ENCODE measurements around the gene TMEM87A. TPM values are rescaled to one million over a fixed set of nuclear protein-coding genes. Genes with fewer than 3 reads are reported as not detected.
"Not testable (repeated sequence)": the region's sequence is repeated elsewhere in the genome, so short reads cannot be mapped to it uniquely, and the experiment has no call there.

The TMEM87A gene, protein sequence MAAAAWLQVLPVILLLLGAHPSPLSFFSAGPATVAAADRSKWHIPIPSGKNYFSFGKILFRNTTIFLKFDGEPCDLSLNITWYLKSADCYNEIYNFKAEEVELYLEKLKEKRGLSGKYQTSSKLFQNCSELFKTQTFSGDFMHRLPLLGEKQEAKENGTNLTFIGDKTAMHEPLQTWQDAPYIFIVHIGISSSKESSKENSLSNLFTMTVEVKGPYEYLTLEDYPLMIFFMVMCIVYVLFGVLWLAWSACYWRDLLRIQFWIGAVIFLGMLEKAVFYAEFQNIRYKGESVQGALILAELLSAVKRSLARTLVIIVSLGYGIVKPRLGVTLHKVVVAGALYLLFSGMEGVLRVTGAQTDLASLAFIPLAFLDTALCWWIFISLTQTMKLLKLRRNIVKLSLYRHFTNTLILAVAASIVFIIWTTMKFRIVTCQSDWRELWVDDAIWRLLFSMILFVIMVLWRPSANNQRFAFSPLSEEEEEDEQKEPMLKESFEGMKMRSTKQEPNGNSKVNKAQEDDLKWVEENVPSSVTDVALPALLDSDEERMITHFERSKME
- 46.2 TPM for total RNA-seq

DNA sequence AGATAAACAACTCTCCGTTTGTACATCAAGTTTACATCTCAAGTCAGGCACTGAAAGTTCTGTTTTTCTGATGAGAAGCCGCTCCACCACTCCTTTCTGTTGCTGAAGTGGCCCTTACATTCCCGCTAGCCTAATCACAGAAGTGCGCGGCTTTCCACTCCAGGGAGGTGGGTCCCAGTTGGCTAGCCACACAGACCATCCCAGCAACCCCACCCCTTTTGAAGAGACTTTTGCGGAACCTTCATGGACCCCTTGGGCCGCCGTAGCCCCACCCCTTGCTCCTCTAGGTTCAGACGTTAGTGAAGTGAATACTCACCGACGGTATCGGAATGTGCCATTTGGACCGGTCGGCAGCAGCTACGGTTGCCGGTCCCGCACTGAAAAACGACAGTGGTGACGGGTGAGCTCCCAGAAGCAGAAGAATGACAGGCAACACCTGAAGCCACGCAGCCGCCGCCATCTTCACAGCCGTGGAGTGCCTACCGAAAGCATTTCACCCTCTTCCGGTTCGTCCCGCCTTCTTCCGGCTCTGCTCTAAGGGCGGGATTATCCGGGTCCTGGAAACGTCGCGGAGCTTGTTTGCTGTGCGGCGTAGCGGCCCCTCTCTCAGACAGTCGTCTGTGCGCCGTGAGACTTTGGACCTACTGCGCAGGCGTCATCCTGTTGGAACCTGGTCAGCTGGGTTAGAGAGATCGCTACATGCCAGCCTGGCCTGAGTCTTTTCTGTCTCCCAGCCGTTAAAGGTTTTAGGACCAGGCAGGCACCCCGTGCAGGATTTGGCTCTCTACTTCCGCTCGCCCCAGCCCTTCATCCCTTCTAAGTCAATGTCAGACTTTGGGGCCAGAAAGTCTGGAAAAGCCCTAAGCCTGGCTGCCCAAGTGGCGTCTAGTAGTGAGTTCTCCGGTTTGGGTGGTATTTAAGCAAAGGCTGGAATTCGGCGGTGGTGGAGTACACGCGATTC lies at the start of gene TMEM87A, which contains the start of gene GANC:
Gene TMEM87A, minus strand, starts transcription at position 495 of the 961 bp plus-strand sequence. Its CDS starts 35 bp downstream, at position 460.
Gene GANC, plus strand, starts transcription at position 263 of the 961 bp plus-strand sequence. CDS start 1,281 bp downstream, outside the sequence.
- peak; percentile 98 for DNase-seq (ENCODE audit: low spot score)

DNA sequence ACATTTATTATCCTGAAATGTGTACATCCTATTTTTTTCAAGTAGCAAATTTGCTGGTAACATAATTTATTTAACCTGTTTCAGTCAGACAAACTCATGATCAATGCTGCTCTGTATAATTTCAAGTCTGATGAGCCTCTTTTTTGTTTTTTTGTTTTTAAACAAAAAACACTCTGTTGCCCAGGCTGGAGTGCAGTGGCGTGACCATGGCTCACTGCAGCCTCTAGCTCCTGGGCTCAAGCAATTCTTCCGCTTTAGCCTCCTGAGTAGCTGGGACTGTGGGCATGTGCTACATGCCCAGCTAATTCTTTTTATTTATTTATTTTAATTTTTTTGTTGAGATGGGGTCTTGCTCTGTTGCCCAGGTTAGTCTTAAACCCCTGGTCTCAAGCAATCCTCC lies 46.0 kb upstream of the TMEM87A start:
- no peak for DNase-seq (ENCODE audit: low spot score)

DNA sequence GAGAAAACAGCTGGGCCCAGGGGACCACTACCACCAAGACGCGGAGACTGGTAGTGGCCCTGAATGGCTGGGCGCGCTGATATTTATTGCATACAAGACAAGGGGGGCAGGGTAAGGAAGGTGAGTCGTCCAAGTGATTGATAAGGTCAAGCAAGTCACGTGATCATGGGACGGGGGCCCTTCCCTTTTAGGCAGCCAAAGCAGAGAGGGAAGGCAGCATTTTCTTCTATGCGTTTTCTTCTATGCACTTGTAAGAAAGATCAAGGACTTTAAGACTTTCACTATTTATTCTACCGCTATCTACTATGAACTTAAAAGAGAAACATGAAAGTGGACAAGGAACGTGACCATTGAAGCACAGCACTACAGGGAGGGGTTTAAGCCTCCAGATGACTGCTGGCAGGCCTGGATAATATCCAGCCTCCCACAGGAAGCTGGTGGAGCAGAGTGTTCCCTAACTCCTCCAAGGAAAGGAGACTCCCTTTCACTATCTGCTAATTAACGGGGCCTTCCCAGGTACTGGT lies 43.1 kb upstream of the TMEM87A start:
- DNase-seq (ENCODE audit: low spot score) = not testable (repeated sequence)

DNA sequence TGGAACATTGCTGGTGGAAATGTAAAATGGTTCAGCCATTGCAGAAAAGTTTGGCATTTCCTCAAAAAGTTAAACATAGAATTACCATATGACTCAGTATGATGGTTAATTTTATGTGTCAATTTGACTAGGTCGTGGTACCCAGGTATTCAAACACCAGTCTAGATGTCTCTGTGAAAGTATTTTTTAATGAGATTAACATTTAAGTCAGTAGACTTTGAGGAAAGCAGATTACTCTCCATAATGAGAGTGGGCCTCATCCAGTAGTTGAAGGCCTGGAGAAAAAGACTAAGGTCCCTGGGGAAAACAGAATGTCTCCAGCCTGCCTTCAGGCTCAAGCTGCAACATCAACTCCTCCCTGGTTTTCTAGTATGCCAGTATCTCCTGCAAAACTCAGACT lies 42.3 kb upstream of the TMEM87A start:
- DNase-seq (ENCODE audit: low spot score) = no peak

DNA sequence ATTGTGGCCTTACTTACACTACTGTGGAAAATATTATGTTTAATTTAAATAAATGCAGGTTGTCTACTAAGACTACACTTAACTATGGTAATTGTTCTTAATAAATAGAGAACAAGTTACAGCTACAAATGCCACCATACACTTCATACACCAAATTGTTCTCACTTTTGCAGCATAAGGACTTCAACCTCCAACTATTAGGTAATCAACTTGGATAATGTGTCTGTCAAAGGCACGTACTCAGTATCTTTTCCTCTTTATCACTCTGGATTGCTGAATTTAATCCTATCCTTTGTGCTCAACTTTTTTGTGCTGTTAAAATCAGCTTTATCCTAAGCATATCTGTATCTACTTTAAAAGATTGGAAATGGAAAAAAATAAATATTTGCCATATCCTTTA lies 41.6 kb upstream of the TMEM87A start:
- DNase-seq (ENCODE audit: low spot score) = no peak

DNA sequence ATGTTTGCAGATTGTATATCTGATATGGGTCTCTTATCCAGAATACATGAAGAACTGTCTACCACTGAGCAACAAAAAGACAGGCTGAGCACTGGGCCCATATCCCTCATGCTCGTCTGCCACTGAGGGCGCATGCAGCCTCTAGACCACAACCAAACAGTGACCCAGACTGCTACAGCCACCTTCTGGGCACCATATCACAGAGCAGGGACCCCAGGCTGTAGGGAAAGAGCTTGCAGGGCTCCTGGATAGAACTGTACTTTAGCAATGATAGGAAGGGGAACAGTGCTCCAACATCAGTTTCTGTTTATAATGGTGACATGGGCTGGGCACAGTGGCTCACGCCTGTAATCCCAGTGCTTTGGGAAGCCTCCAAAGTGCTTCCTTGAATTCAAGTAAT lies 40.2 kb upstream of the TMEM87A start:
- DNase-seq (ENCODE audit: low spot score) = no peak

DNA sequence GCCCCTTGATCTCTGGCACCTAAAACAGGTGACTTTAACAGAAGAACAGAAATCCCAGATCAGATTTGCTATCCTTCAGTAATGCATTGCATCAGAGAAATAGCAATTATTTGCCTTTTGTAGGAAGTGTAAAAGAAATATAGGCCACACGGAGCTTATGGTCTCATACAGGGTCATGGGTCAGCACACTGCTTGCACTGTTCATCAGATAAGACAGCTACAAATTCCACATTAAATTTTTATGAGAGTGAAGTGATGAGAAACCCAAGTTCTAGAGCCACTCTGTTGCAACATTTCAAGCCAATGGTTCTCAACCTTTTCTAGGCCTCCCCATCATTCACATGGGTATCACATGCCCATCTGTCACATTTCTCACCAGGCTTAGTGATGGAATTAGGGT lies 33.4 kb upstream of the TMEM87A start:
- no peak for DNase-seq (ENCODE audit: low spot score)

DNA sequence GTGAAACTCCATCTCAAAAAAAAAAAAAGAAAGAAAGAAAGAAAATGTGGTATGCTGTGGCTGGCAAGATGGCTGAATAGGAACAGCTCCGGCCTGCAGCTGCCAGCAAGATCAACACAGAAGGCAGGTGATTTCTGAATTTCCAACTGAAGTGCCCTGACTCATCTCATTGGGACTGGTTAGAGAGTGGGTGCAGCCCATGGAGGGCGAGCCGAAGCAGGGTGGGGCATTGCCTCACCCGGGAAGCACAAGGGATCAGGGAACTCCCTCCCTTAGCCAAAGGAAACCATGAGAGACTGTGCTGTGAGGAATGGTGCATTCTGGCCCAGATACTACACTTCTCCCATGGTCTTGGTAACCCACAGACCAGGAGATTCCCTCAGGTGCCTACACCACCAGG lies 27.8 kb upstream of the TMEM87A start:
- DNase-seq (ENCODE audit: low spot score) = not testable (repeated sequence)

DNA sequence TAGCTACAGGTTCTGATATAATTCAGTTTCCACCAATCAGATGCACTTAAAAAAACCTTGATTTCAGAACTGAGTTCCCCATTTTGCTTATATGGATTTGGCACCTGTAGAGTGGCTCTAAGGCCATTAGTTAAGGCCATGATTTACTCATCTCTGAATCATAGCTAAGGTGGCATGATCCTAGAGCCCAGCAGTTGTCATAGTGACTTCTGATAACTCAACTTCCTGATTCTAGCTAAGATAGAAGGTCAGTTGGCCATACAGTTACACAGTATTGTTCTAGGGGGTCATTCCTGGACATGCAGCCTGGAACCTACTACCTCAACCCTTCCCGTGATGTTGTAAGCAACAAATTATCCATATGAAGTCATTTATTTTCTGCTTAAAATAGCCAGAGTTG lies 15.9 kb upstream of the TMEM87A start:
- no peak for DNase-seq (ENCODE audit: low spot score)

DNA sequence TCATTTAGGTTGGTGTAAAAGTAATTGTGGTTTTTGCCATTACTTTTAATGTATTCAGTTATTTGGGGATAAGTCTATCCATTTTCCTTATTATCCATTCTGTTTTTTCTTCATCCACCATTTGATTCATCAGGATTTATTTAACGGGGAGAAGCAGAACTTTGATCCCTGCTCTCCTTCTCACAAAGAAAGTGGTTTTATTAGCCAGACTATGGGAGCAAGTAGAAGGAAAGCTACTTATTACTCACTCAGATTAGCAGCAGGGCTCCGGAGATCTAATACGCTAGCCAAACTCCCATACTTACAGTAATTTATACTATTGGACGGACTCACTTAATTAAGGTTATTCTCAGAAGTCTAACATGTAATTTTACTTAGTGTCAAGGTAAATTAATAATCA lies 14.7 kb upstream of the TMEM87A start:
- DNase-seq (ENCODE audit: low spot score) = no peak

DNA sequence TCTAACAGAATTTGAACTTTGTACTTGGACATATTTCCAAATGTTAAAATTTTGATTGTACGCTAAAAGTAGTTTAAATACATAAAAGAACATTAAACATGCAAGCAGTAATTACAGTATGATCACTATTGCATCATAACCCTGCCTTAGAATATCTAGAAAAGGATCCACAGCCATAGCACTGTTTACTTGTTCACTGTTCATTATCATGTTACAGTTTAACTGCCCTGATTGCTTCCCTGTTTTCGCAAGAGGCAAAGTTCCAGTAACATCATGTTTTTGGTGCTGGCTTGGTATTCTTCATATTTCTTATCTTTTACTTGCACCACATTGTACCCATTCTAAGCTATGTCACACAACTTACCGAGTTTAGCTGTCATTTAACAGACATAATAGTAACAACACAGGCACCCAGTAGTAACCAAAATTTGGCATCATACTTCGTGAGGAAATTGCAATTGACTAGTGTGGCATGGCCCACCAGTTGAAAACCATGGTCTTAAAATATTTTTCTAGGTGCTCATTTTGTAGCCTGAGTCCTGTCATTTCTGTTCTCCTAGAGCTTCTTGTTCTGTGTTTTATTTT lies 13.3 kb upstream of the TMEM87A start:
- no peak for DNase-seq (ENCODE audit: low spot score)

DNA sequence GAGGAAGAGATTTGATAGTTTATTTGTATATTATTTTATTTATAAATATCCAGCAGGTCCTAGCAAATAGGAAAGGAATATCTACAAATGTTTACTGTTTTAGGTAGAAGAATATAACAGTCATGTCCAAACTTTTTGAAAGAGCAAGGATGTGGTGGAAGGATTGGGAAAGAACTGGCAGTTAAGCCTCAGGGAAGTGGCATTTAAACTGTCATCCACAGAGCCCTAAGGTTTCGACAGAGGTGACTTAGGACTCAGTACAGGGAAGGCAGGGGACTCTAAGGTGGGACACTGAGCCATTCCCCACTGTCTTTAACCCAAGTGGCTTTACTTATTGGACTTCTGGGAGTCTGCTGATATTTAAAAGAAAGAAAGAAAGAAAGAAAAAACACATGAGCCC lies 11.8 kb upstream of the TMEM87A start:
- DNase-seq (ENCODE audit: low spot score) = no peak

DNA sequence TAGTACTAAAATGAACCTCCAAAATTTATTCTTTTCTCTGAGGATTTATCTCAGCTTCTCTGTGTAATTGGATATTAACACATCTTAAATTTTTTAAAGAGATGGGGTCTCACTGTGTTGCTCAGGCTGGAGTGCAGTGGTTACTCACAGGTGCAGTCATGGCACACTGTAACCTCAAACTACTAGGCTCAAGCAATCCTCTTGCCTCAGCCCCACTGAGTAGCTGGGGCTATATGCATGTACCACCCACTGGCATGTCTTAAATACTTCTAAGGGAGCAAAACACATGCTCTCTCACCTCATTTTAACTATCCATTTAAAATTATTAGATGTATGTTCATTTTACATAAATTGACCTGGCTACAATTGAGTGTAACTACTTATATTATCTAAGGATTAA lies 11.3 kb upstream of the TMEM87A start:
- no peak for DNase-seq (ENCODE audit: low spot score)

DNA sequence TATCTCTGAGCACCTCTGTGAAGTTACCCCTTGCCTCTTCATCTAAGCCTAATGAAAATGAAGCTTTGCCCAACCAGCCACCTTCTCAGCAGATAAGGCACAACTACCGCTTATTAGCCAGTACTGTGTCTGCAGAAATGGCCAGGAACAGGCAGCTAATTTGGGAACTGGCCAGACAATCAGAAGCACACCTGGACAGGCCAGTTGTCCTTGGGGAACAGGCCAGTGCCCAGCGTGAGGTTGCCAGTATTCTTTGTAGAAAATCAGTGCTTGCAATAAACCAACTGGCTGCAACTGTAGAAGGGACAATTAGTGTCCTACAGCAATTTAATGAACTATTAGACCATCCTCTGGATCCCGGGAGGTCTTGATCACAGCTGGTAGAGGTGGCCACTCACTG lies 10.4 kb upstream of the TMEM87A start:
- no peak for DNase-seq (ENCODE audit: low spot score)

DNA sequence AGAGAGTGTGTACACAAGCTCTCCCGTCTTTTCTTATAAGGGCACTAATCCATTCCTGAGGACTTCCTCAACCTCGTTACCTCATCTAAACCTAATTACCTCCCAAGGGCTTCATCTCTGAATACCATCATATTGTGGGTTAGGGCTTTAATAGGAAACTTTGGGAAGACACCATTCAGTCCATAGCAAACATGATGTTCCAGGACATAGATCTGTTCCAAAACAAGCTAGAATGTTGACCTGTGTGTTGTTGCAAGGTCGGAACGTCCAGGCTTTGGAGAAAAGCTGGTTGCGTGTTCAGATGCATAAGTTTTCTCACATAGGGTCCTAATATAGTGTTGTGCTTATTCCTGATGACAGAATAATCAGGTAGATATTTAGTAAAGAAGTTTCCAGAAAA lies 9.7 kb upstream of the TMEM87A start:
- DNase-seq (ENCODE audit: low spot score) = no peak

DNA sequence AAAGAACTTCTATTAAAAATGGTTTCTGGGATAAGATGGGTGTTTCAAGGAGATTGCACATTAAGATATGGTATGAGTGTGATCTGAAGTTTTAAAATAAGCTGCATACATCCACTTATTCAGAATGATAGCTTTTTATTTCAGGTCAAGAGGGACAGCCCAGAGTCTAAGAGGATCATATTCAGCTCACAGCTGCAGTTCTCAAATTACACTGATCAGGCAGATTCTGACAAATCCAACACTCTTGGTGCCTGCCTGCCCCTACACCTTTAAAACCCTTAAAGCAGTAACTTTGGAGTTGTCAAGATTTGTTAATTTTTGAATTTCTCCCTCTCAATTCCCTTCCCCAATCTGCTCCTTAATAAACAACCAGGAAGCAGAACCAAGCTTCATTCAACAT lies 9.1 kb upstream of the TMEM87A start:
- DNase-seq (ENCODE audit: low spot score) = no peak

DNA sequence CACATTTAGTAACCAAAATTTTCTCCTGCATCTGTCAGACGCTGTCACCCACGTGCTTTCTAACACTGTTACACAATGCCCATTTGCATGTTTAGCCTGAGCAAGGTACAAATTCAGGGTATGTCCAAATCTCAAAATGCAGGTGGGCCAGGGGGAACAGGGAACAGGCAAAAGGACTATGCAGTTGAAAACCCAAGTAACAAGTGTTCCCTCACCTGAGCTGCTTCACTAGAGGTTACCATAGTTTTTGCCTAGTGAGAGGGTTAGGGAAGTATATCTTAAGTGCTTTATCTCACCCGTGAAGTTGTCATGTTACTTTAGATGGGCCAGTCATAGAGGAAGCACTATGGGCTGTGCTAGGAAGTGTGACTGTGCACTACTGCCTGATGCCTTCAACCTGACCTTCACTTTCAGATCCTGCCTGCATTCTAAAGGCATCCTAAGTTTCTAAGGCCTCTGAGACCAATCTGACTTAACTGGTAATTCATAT lies 6.0 kb upstream of the TMEM87A start:
- no peak for DNase-seq (ENCODE audit: low spot score)

DNA sequence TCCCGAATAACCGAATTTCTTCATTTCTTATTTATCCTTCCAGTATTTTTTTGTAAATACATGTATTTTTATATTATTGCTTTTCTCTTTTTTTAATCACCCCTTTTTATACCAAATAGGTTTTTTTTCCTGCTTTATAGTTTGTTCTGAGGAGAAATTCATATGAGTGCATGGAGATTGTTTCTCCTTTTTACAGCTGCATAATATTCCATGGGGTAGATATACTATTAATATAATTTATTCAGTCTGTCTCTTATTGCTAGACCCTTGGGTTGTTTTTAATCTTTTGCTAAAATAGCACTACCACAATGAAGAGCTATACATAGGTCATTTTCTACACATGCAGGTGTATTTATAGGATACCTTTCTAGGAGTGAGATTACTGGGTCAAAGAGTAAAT lies 3.5 kb upstream of the TMEM87A start:
- DNase-seq (ENCODE audit: low spot score) = no peak

DNA sequence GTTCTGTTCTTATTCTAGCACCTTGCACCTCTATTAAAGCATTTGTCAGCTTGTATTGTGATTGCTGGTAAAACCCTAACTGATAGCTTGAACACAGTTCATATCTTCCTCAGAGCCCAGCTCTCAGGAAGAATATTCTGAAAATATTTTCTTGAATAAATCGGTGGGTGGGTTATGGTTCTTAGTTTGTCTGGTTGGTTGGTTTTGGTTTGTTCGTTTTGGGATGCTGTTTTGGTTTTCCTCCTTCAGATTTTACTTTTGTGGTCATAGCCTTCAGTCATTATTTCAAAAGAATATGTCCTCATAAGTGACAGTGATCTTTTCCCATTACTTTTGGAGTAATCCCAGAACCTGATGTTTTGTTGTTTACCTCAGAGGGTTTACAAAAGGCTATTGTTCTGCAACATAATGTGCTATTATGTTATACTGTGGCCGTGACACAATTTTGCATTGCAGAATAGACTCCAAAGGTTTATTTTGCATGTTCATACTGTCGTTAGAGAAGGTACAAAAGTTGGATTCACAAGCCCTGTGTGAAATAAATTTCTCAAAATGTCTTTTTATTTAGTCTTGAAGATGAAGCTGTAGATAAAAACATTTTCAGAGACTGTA lies 2.7 kb upstream of the TMEM87A start:
- DNase-seq (ENCODE audit: low spot score) = no peak

DNA sequence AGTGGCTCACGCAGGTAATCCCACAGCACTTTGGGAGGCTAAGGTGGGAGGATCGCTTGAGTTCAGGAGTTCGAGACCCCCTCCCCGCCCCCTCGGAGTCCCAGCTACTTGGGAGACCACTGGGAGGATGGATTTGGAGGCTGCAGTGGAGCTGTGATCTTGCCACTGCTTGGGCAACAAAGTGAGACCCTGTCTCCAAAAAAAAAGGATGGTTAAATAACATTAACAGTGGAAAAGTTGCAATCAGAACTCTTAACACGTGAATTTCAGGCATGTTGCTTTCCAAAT lies 1.4 kb upstream of the TMEM87A start:
- DNase-seq (ENCODE audit: low spot score) = no peak

Measured in mucosa of gallbladder (tissue), 1 donor.